AG04449 (cell line): ENCODE results near the gene PEX14.

Source experiments
- CTCF ChIA-PET: fragments of 350-600 bp; formaldehyde crosslinking; extraction: SDS; loops from one replicate; lab custom pipeline; 2021; ENCODE audit warnings: antibody characterized with exemption; lab: Yijun Ruan, JAX
- POLR2A ChIA-PET: fragments of 400-600, 350-600 bp; formaldehyde crosslinking; extraction: SDS; loops from one replicate; lab custom pipeline; 2020; ENCODE audit warnings: antibody characterized with exemption, inconsistent platforms; lab: Yijun Ruan, JAX
- DNase-seq: peaks from one replicate; pipeline ENCODE4 v3.0.0-alpha.2; 2010; ENCODE audit warnings: low read depth, low spot score
- H3K4me3 ChIP-seq: 2 replicates; pipeline ENCODE4 v1.5.1; 2011; ENCODE audit warnings: low read depth, mild to moderate bottlenecking, control low read depth, low read length
- CTCF ChIP-seq: IDR thresholded peaks from one replicate; pipeline ENCODE4 v1.5.1; 2011; ENCODE audit warnings: mild to moderate bottlenecking, moderate library complexity, low read length, control low read depth, inconsistent platforms; ENCODE audit not compliant: insufficient read depth; ENCODE audit errors: missing control alignments

The PEX14 gene

GRCh38 chr1:10656431-10656830, 181.7 kb downstream of the PEX14 start:
- no peak for DNase-seq
- ChIA-PET CTCF (no interaction called here), POLR2A (no interaction called here)
- no peak for TF ChIP-seq CTCF
- no peak overlapping the region for H3K4me3 ChIP-seq

GRCh38 chr1:10657088-10657847, 182.5 kb downstream of the PEX14 start:
- no peak for TF ChIP-seq CTCF
- H3K4me3 ChIP-seq, result no peak overlapping the region
- no peak for DNase-seq
- CTCF ChIA-PET, result no interaction called here
- POLR2A ChIA-PET, result no interaction called here

- H3K4me3 ChIP-seq, result no peak overlapping the region
- no peak for TF ChIP-seq CTCF
- ChIA-PET POLR2A (no interaction called here), CTCF (no interaction called here)
- DNase-seq, result no peak
Observed at GRCh38 chr1:10658396-10659066, 183.8 kb downstream of the PEX14 start.

- no peak for TF ChIP-seq CTCF
- no peak for DNase-seq
- ChIA-PET POLR2A (no interaction called here), CTCF (no interaction called here)
- no peak overlapping the region for H3K4me3 ChIP-seq
Observed at GRCh38 chr1:10659218-10659617, 184.5 kb downstream of the PEX14 start.

GRCh38 chr1:10659646-10660540, 185.1 kb downstream of the PEX14 start:
- CTCF ChIA-PET, result no interaction called here
- no peak overlapping the region for H3K4me3 ChIP-seq
- POLR2A ChIA-PET, result no interaction called here
- no peak for DNase-seq
- TF ChIP-seq CTCF, result no peak

- DNase-seq, result no peak
- POLR2A ChIA-PET, result no interaction called here
- H3K4me3 ChIP-seq, result no peak overlapping the region
- no peak for TF ChIP-seq CTCF
- CTCF ChIA-PET, result no interaction called here
Observed at GRCh38 chr1:10661453-10661852, 186.7 kb downstream of the PEX14 start.
